Adipocyte (in vitro differentiated cells): ENCODE measurements around the gene MYD88.

Source experiments
- DNase-seq: peaks from one replicate; pipeline ENCODE4 v3.0.0-alpha.2; 2015; ENCODE audit warnings: low read depth
- H3K27me3 ChIP-seq: replicated peaks from 2 replicates; pipeline ENCODE4 v1.7.0; 2013; ENCODE audit warnings: mild to moderate bottlenecking, low read length, moderate library complexity; ENCODE audit not compliant: control insufficient read depth, insufficient read depth
- H3K36me3 ChIP-seq: 2 replicates; pipeline ENCODE4 v1.7.0; 2013; ENCODE audit warnings: low read length, mild to moderate bottlenecking, moderate library complexity; ENCODE audit not compliant: control insufficient read depth, insufficient read depth, severe bottlenecking
- H3K4me1 ChIP-seq: 2 replicates; pipeline ENCODE4 v1.7.0; 2013; ENCODE audit warnings: mild to moderate bottlenecking, low read length, moderate library complexity; ENCODE audit not compliant: control insufficient read depth, insufficient read depth
- H3K4me3 ChIP-seq: 2 replicates; pipeline ENCODE4 v1.7.0; 2013; ENCODE audit warnings: mild to moderate bottlenecking, low read length, moderate library complexity
- H3K9ac ChIP-seq: 2 replicates; pipeline ENCODE4 v1.7.0; 2013; ENCODE audit warnings: mild to moderate bottlenecking, low read length, moderate library complexity
- H3K9me3 ChIP-seq: 2 replicates; pipeline ENCODE4 v1.7.0; 2013; ENCODE audit warnings: mild to moderate bottlenecking, low read length, moderate library complexity; ENCODE audit not compliant: control insufficient read depth

The MYD88 gene

DNA sequence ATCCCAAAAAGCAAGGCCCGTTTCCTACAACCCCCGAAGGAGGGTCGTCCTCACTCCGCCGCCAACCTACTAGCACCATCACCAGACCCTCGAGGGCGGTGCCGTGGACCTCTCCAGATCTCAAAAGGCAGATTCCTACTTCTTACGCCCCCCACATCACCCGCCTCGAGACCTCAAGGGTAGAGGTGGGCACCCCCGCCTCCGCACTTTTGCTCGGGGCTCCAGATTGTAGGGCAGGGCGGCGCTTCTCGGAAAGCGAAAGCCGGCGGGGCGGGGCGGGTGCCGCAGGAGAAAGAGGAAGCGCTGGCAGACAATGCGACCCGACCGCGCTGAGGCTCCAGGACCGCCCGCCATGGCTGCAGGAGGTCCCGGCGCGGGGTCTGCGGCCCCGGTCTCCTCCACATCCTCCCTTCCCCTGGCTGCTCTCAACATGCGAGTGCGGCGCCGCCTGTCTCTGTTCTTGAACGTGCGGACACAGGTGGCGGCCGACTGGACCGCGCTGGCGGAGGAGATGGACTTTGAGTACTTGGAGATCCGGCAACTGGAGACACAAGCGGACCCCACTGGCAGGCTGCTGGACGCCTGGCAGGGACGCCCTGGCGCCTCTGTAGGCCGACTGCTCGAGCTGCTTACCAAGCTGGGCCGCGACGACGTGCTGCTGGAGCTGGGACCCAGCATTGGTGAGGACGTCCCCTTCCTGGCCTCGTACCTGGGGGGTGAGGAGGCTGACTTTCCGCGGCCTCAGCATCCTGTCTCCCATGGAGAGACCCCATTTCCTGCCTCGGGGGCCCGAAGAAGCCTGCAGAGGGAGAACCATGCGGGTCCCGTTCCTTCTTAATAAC, at the start of gene MYD88:
Gene MYD88, plus strand, starts transcription at position 313 of the 842 bp plus-strand sequence. Its CDS starts 40 bp downstream, at position 353.
- DNase-seq, result peak; percentile 86
- peak within 1 kb of the TSS; percentile 92 for H3K4me3 ChIP-seq
- no peaks in the 10 kb centered on the region for H3K27me3 ChIP-seq
- peaks cover 39% of the 10 kb centered on the region for H3K4me1 ChIP-seq
- H3K9me3 ChIP-seq, result no peaks in the 10 kb centered on the region
- H3K36me3 ChIP-seq, result peaks cover 30% of the 10 kb centered on the region
- peak within 1 kb of the TSS; percentile 93 for H3K9ac ChIP-seq

- peaks cover 16% of the 10 kb centered on the region for H3K4me1 ChIP-seq
- H3K27me3 ChIP-seq, result peaks cover 16% of the 10 kb centered on the region
- no peak for DNase-seq
- no peaks in the 10 kb centered on the region for H3K36me3 ChIP-seq
- peaks cover 3% of the 10 kb centered on the region for H3K9me3 ChIP-seq
- H3K9ac ChIP-seq, result no peak overlapping the region
- no peak overlapping the region for H3K4me3 ChIP-seq
Measured at GRCh38 chr3:38089163-38089562, 49.3 kb upstream of the MYD88 start.

DNA sequence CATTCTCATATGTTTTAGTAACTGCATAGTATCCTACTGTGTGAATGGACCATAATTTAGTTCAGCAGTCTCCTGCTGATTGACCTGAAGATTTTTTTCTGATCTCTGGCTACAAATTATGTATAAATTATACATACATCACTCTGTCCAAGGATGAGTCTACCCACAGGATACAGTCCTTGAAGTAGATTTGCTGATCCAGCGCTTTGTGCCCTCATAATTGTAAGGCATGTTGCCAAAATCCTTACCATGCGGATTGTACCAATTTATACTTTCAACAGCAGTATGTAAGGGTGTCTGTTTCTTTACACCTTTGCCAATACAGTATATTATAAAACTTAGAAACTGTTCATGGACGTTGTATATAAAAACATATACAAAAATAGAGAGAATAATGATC, 48.0 kb upstream of the MYD88 start:
- H3K36me3 ChIP-seq, result no peaks in the 10 kb centered on the region
- H3K9me3 ChIP-seq, result no peaks in the 10 kb centered on the region
- H3K9ac ChIP-seq, result no peak overlapping the region
- H3K4me1 ChIP-seq, result peaks cover 17% of the 10 kb centered on the region
- peaks cover 29% of the 10 kb centered on the region for H3K27me3 ChIP-seq
- no peak for DNase-seq
- H3K4me3 ChIP-seq, result no peak overlapping the region

DNA sequence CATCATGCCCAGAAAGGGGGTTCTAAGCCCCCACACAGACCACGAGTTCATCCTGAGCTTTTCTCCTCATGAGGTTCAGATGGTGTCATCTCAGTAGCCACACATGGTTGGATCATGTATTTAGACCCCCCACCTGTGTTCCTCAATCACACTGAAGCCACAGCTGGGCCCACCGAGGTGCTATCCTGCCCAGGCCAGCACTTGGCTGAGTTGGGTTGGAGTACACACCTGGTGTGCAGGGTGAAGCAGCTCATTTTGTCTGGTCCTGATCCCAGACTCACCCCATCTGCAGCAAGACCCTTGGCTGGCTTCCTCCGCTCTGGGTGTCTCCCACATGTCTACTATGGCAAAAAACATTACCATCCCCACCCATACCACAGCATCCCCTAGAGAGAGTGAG, 43.5 kb upstream of the MYD88 start:
- no peak overlapping the region for H3K9ac ChIP-seq
- no peaks in the 10 kb centered on the region for H3K9me3 ChIP-seq
- peaks cover 4% of the 10 kb centered on the region for H3K4me1 ChIP-seq
- peaks cover 69% of the 10 kb centered on the region for H3K27me3 ChIP-seq
- DNase-seq, result no peak
- no peak overlapping the region for H3K4me3 ChIP-seq
- no peaks in the 10 kb centered on the region for H3K36me3 ChIP-seq

DNA sequence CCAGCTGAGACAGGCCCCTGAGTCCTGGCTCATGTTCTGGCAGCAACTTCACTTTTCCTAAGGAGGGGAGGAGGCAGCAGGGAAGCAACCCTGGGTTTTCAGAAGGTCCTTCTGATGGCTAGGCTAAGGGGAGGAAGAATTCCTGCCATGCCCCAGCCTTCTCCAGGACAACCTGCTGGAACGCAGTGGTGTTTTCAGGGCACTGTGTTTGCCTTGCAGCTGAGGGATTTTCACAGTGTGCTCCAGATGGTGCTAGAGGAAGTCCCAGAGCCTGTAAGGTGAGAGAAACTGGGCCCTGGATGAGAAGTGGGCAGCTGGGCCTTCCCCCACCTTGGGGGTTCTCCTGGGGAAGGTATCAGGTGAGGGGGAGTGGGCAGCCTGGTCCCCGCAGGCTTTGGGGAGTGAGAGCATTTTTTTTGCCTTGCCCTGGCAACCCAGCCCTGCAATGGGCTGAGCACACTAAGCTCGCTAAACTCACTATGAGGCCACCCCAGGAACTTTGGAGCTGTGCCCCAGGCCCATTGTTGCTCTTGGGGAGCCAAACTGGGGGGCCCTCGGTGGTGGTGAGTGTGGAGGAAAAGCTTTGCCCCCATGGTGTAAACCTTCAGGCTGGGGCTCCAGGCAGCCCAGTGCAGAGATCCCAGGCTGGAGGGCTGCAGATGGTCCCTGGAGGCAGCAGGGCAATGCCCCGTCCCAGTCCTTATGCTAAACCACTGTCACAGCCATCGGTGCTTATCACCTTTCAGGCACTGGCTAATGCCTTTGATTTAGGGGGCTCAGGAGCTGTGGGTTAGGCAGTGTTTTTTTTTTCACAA, 42.6 kb upstream of the MYD88 start:
- Histone ChIP-seq H3K9ac (no peak overlapping the region), H3K4me1 (peaks cover 4% of the 10 kb centered on the region), H3K36me3 (no peaks in the 10 kb centered on the region), H3K9me3 (no peaks in the 10 kb centered on the region), H3K27me3 (peaks cover 77% of the 10 kb centered on the region), H3K4me3 (no peak overlapping the region)
- DNase-seq, result no peak

DNA sequence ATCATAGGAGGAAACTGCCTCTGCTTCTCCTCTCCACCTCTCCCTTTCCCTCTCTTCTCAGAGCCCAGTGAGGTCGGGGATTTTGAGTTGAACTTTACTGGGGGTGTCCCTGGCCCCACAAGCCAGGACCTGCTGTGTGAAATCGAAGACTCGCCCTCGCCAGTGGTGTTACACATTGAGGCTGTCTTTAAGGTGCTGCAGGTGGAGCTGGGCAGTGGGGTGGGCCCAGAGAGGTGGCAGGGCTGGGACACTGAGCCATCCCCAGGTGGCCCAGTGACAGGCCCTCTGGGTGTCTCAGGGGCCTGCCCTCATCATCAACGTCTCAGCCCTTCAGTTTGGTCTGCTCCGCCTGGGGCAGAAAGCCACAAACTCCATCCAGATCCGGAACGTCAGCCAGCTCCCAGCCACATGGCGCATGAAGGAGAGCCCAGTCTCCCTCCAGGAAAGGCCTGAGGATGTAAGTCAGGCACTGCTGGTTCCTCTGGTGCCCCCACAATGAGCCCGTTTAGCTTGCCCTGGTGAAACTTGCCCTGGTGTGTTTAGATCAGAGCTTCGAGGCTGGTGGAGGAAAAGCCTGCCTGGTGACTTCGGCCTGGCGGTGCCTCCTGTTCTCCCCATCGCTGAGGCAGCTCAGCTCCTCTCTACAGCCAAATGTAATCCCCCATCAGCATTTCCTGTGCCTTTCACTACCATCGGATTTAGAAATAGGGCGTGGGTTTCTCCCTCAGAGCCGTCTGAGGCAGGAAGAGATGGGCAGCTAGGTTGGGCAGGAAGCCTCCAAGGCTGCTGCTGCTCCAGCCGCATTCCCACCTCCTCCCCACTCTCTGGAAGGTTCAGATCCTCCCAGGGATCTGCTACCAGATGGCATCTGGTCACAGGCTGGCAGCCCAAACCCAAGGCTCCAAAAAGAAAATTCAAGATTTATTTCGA, 40.8 kb upstream of the MYD88 start:
- Histone ChIP-seq H3K36me3 (no peaks in the 10 kb centered on the region), H3K27me3 (peaks cover 68% of the 10 kb centered on the region), H3K4me1 (peaks cover 4% of the 10 kb centered on the region), H3K9me3 (no peaks in the 10 kb centered on the region), H3K9ac (no peak overlapping the region), H3K4me3 (no peak overlapping the region)
- no peak for DNase-seq

DNA sequence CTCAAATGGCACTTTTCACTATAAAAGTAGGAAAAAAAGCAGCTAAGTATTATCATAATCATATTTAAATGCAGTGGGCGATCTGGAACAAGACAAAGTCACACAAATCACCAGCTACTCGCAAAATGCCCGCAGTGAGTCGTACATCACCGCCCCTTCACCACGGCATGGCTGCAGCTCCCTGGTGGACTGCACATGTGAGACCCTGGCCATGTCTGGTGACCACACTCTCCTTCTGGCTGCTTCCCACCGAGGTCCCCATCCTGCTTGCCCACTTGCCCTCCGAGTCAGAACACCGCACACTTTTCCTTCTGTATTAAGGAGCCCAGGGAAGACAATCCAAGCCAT, 40.1 kb upstream of the MYD88 start:
- H3K4me3 ChIP-seq, result no peak overlapping the region
- peaks cover 69% of the 10 kb centered on the region for H3K27me3 ChIP-seq
- no peaks in the 10 kb centered on the region for H3K9me3 ChIP-seq
- H3K36me3 ChIP-seq, result no peaks in the 10 kb centered on the region
- DNase-seq, result no peak
- peaks cover 4% of the 10 kb centered on the region for H3K4me1 ChIP-seq
- no peak overlapping the region for H3K9ac ChIP-seq

GRCh38 chr3:38099518-38099917, 38.9 kb upstream of the MYD88 start:
- Histone ChIP-seq H3K9me3 (peaks cover 2% of the 10 kb centered on the region), H3K4me3 (no peak overlapping the region), H3K4me1 (no peaks in the 10 kb centered on the region), H3K9ac (no peak overlapping the region), H3K36me3 (no peaks in the 10 kb centered on the region), H3K27me3 (peaks cover 66% of the 10 kb centered on the region)
- DNase-seq, result no peak

DNA sequence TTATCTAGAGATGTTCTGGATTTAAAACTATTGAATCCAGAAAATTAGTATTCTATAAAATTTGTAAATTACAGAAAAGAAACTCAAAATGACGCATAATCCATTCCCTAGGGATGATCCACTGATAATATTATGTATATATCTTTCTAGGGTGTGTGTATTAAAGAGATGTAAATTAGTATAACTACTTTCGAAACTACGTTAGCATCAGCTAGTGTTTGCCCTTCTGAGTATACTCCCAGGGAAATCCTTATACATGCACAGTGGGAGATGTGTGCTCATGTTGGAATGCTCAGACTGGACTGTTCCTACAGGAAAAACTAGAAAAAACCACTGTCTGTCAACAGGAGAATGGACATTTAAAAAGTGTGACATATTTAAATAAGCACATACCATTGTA, 38.0 kb upstream of the MYD88 start:
- Histone ChIP-seq H3K27me3 (peaks cover 56% of the 10 kb centered on the region), H3K9ac (no peak overlapping the region), H3K9me3 (peaks cover 12% of the 10 kb centered on the region), H3K4me3 (no peak overlapping the region), H3K4me1 (no peaks in the 10 kb centered on the region), H3K36me3 (no peaks in the 10 kb centered on the region)
- no peak for DNase-seq

DNA sequence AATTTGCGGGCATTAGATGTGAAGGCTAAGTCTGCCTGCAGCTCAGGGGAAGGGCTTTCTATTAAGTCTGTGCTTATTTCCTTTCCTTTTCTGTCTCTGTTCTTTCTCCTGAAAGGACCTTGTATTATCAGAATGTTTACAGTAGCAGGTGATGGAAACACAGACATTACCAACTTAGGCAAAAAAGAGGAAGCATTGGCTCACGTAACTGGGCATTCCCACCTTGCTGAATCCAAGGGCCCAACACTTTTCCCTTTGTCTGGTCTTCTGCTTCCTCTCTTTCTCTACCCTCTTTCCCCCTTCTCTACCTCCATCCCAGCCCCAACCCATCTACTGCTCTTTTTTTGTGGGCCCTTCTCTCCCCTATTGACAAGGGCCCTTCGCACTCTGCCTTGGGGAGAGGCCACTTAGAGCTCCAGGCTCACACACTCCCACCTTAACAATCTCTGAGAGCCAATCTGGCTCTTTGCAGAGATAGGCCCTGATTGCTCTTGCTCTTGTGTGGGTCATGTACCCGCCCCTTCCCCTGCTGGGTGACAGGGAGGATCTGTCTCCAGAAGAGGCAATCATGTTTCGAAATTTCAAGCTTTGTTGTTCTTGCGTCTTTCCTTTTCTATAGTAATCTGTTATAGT, 36.5 kb upstream of the MYD88 start:
- no peak overlapping the region for H3K4me3 ChIP-seq
- peaks cover 23% of the 10 kb centered on the region for H3K9me3 ChIP-seq
- H3K36me3 ChIP-seq, result no peaks in the 10 kb centered on the region
- H3K9ac ChIP-seq, result no peak overlapping the region
- no peak for DNase-seq
- H3K4me1 ChIP-seq, result no peaks in the 10 kb centered on the region
- peaks cover 42% of the 10 kb centered on the region for H3K27me3 ChIP-seq
